HepG2 (cell line): ENCODE data around the gene PKD2L1. TPM values are rescaled to one million over a fixed set of nuclear protein-coding genes. Genes with fewer than 3 reads are reported as not detected.

ENCODE experiments used
- CENPX ChIP-seq: sonication (generic); formaldehyde crosslinking; IDR thresholded peaks from 2 replicates; pipeline ENCODE4 v1.9.0; 2021; ENCODE audit warnings: mild to moderate bottlenecking, missing genetic modification reagents, moderate library complexity
- CSRNP1 ChIP-seq: sonication (generic); formaldehyde crosslinking; IDR thresholded peaks from 2 replicates; pipeline ENCODE4 v1.8.1; 2023; ENCODE audit warnings: mild to moderate bottlenecking, missing genetic modification reagents
- ELK4 ChIP-seq: sonication (generic); formaldehyde crosslinking; IDR thresholded peaks from 2 replicates; pipeline ENCODE4 v1.9.0; 2021; ENCODE audit warnings: missing genetic modification reagents, borderline replicate concordance
- KAT8 ChIP-seq: IDR thresholded peaks from 2 replicates; pipeline ENCODE4 v1.6.1; 2016; ENCODE audit warnings: missing genetic modification reagents, missing compliant biosample characterization
- MTF1 ChIP-seq: sonication (generic); formaldehyde crosslinking; IDR thresholded peaks from 2 replicates; pipeline ENCODE4 v1.5.0; 2020; ENCODE audit warnings: missing genetic modification reagents
- MXD3 ChIP-seq: IDR thresholded peaks from 2 replicates; pipeline ENCODE4 v1.6.1; 2016; ENCODE audit warnings: mild to moderate bottlenecking, missing biosample characterization, missing genetic modification reagents
- NAIF1 ChIP-seq: sonication (generic); formaldehyde crosslinking; IDR thresholded peaks from 2 replicates; pipeline ENCODE4 v1.5.0; 2020; ENCODE audit warnings: mild to moderate bottlenecking, missing genetic modification reagents, borderline replicate concordance
- PHF21A ChIP-seq: sonication (generic); formaldehyde crosslinking; IDR thresholded peaks from 2 replicates; pipeline ENCODE4 v1.5.0; 2020; ENCODE audit warnings: mild to moderate bottlenecking, missing genetic modification reagents
- RORA ChIP-seq: sonication (generic); formaldehyde crosslinking; IDR thresholded peaks from 2 replicates; pipeline ENCODE4 v1.5.0; 2020; ENCODE audit warnings: mild to moderate bottlenecking, missing genetic modification reagents, moderate library complexity
- TCF7 ChIP-seq: sonication (generic); IDR thresholded peaks from 2 replicates; pipeline ENCODE4 v1.6.1; 2016; ENCODE audit warnings: antibody characterized with exemption, low read depth
- TOE1 ChIP-seq: sonication (generic); formaldehyde crosslinking; IDR thresholded peaks from 2 replicates; pipeline ENCODE4 v1.4.0; 2020; ENCODE audit warnings: mild to moderate bottlenecking, missing genetic modification reagents
- ZBTB49 ChIP-seq: sonication (generic); formaldehyde crosslinking; IDR thresholded peaks from 2 replicates; pipeline ENCODE4 v1.4.0; 2020; ENCODE audit warnings: missing genetic modification reagents, borderline replicate concordance
- ZNF180 ChIP-seq: sonication (generic); formaldehyde crosslinking; IDR thresholded peaks from 2 replicates; pipeline ENCODE4 v1.4.0; 2020; ENCODE audit warnings: low read depth, missing genetic modification reagents, borderline replicate concordance
- ZNF251 ChIP-seq: sonication (generic); formaldehyde crosslinking; IDR thresholded peaks from 2 replicates; pipeline ENCODE4 v1.9.0; 2021; ENCODE audit warnings: mild to moderate bottlenecking, missing genetic modification reagents
- ZNF432 ChIP-seq: sonication (generic); formaldehyde crosslinking; IDR thresholded peaks from 2 replicates; pipeline ENCODE4 v1.5.0; 2020; ENCODE audit warnings: missing genetic modification reagents, mild to moderate bottlenecking, borderline replicate concordance
- ZNF616 ChIP-seq: sonication (generic); formaldehyde crosslinking; IDR thresholded peaks from 2 replicates; pipeline ENCODE4 v1.5.0; 2020; ENCODE audit warnings: low read depth, mild to moderate bottlenecking, missing genetic modification reagents
- ZNF724P ChIP-seq: sonication (generic); formaldehyde crosslinking; IDR thresholded peaks from 2 replicates; pipeline ENCODE4 v1.8.0; 2022; ENCODE audit warnings: missing genetic modification reagents, borderline replicate concordance
- polyA plus RNA-seq, 8 experiments: library from polyadenylated mRNA; depleted of rRNA in 3 of 8; stranded (reverse) in 7 of 8; unstranded in 1 of 8; fragments of >200 nt; fragmentation: Illumina TruSeq in 4 of 8; extraction: Trizol in 4 of 8; gene quantifications; 2 replicates each; pipeline versions ENCODE4 v1.2.1 to v1.2.3, GENCODE V29; 2011 to 2016; ENCODE audit warnings: low read depth in 4 of 8, missing spikeins in 1 of 8, mixed read lengths in 1 of 8; ENCODE audit not compliant: insufficient read depth in 1 of 8
- total RNA-seq, 5 experiments: library from RNA; depleted of rRNA; stranded (reverse); fragments of >200 nt; fragmentation: Illumina TruSeq; extraction: Trizol; gene quantifications; 2 replicates each; pipeline ENCODE4 v1.2.3, GENCODE V29; 2016; ENCODE audit warnings: low read depth in 1 of 5
- TF ChIP-seq, protein P1 (sequence below): sonication (generic); formaldehyde crosslinking; IDR thresholded peaks from 2 replicates; pipeline ENCODE4 v1.4.0; 2020; ENCODE audit warnings: missing genetic modification reagents, borderline replicate concordance

Gene PKD2L1
- total and polyA plus RNA-seq, 2 of the 13 experiments (the other 11 are each of a cell fraction or from before 2014, with no cell fraction given) = 0.07 to 0.15 TPM

DNA sequence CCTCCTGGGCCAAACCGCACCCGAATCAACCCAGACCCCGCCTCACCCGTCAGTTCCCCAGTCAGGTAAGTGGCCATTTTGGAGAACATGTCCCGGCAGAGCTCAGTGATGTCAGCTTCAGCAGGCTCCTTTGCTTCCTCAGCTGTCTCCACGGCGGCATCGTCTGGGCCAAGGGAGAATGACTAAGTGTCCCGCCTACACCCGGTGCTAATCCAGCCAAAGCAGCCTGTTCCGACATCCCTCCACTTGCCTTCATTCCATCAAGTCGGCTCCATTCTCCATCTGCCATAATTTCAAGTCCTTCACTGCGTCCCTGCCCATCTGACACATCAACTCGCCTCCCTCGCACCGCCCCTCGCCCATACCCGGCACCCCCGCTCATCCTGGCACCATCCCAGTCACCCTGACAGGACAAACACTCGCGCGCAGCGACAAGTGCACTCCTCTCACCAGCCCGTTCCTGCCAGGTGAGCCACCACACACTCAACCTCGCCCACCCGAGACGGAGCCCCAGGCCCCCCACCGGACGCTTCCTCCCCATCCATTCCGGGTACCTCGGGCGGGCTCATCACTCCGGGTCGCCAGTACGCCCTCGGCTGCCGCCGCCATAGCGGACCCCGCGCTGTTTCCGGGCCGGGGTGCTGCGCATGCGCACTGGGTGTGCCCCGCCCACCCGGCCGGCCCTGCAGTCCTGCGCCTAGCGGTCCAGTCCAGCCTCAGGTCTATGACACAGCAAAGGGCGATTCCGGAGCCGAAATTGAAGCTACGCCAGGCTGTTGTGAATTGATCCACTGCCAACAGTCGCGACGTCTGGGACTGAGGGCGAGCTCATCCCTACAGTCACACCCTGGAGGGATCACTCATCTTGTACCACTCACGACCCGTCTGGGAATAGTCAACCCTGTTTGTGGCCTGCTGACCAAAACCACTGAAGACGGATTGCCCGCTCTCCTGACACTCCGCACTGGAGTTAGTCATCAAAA lies 43.7 kb downstream of the PKD2L1 start, which contains the start of gene BLOC1S2 (continued):
- TF ChIP-seq CENPX (CRISPR knock-in tag) = no peak
- peak; percentile 96 for TF ChIP-seq NAIF1 (CRISPR knock-in tag)
- TF ChIP-seq KAT8 (CRISPR knock-in tag) = peak; percentile 85
- peak; percentile 53; the same call in 1 of the 2 replicates for TF ChIP-seq ZNF251 (CRISPR knock-in tag)
- no peak for TF ChIP-seq ZBTB49 (CRISPR knock-in tag)
- TF ChIP-seq CSRNP1 = peak; percentile 24; the same call in 1 of the 2 replicates
- TF ChIP-seq, protein P1, sequence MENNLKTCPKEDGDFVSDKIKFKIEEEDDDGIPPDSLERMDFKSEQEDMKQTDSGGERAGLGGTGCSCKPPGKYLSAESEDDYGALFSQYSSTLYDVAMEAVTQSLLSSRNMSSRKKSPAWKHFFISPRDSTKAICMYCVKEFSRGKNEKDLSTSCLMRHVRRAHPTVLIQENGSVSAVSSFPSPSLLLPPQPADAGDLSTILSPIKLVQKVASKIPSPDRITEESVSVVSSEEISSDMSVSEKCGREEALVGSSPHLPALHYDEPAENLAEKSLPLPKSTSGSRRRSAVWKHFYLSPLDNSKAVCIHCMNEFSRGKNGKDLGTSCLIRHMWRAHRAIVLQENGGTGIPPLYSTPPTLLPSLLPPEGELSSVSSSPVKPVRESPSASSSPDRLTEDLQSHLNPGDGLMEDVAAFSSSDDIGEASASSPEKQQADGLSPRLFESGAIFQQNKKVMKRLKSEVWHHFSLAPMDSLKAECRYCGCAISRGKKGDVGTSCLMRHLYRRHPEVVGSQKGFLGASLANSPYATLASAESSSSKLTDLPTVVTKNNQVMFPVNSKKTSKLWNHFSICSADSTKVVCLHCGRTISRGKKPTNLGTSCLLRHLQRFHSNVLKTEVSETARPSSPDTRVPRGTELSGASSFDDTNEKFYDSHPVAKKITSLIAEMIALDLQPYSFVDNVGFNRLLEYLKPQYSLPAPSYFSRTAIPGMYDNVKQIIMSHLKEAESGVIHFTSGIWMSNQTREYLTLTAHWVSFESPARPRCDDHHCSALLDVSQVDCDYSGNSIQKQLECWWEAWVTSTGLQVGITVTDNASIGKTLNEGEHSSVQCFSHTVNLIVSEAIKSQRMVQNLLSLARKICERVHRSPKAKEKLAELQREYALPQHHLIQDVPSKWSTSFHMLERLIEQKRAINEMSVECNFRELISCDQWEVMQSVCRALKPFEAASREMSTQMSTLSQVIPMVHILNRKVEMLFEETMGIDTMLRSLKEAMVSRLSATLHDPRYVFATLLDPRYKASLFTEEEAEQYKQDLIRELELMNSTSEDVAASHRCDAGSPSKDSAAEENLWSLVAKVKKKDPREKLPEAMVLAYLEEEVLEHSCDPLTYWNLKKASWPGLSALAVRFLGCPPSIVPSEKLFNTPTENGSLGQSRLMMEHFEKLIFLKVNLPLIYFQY = peak; percentile 66
- no peak for TF ChIP-seq ZNF432 (CRISPR knock-in tag)
- no peak for TF ChIP-seq TOE1 (CRISPR knock-in tag)
- TF ChIP-seq PHF21A = peak; percentile 80
- no peak for TF ChIP-seq ELK4 (CRISPR knock-in tag)
- TF ChIP-seq ZNF180 (CRISPR knock-in tag) = no peak
- TF ChIP-seq MTF1 (CRISPR knock-in tag) = 0 out of 2 replicates have a peak, but pooled peaks have one; percentile 17
- TF ChIP-seq TCF7 = no peak
- TF ChIP-seq MXD3 (CRISPR knock-in tag) = no peak
- peak; percentile 41; the same call in 1 of the 2 replicates for TF ChIP-seq ZNF616 (CRISPR knock-in tag)
- TF ChIP-seq ZNF724P (CRISPR knock-in tag) = peak; percentile 95; the same call in 1 of the 2 replicates
- TF ChIP-seq RORA (CRISPR knock-in tag) = no peak
